HEK293T (cell line): ENCODE data around the gene DCDC2C.

Experiments used
- BHLHE40 ChIP-seq: fragments of 450-650 bp; IDR thresholded peaks from 2 replicates; pipeline ENCODE4 v1.6.1; 2016; ENCODE audit warnings: mild to moderate bottlenecking, moderate library complexity, borderline replicate concordance
- CTBP1 ChIP-seq: fragments of 450-650 bp; IDR thresholded peaks from 2 replicates; pipeline ENCODE4 v1.6.1; 2016; ENCODE audit warnings: borderline replicate concordance
- ELF4 ChIP-seq: fragments of 450-650 bp; IDR thresholded peaks from 2 replicates; pipeline ENCODE4 v1.6.1; 2017; ENCODE audit warnings: antibody characterized with exemption
- HDGF ChIP-seq: fragments of 450-650 bp; IDR thresholded peaks from 2 replicates; pipeline ENCODE4 v1.6.1; 2017; ENCODE audit warnings: antibody characterized with exemption, borderline replicate concordance
- NFRKB ChIP-seq: fragments of 450-650 bp; IDR thresholded peaks from 2 replicates; pipeline ENCODE4 v1.6.1; 2016; ENCODE audit warnings: mild to moderate bottlenecking, moderate library complexity
- PKNOX1 ChIP-seq: fragments of 450-650 bp; IDR thresholded peaks from 2 replicates; pipeline ENCODE4 v1.6.1; 2016
- SP1 ChIP-seq: fragments of 450-650 bp; IDR thresholded peaks from 2 replicates; pipeline ENCODE4 v1.6.1; 2017
- SUZ12 ChIP-seq: fragments of 450-650 bp; IDR thresholded peaks from 2 replicates; pipeline ENCODE4 v1.6.1; 2016; ENCODE audit warnings: mild to moderate bottlenecking
- TARDBP ChIP-seq: fragments of 450-650 bp; IDR thresholded peaks from 2 replicates; pipeline ENCODE4 v1.6.1; 2016
- ZNF384 ChIP-seq: fragments of 450-650 bp; IDR thresholded peaks from 2 replicates; pipeline ENCODE4 v1.6.1; 2016

GRCh38 chr2:3848776-3849175 is 145.4 kb downstream of the DCDC2C start:
- TF ChIP-seq BHLHE40 (no peak), TARDBP (no peak), ZNF384 (no peak), PKNOX1 (no peak), SUZ12 (no peak), NFRKB (no peak), ELF4 (no peak), CTBP1 (no peak), HDGF (no peak), SP1 (no peak)
